ENCODE results near the gene SEMA6A. TPM values are rescaled to one million over a fixed set of nuclear protein-coding genes. Genes with fewer than 3 reads are reported as not detected.

Gene SEMA6A
- total RNA-seq, 4 donors from 2014 or later = 22.4 to 118 (median 48.7) TPM

DNA sequence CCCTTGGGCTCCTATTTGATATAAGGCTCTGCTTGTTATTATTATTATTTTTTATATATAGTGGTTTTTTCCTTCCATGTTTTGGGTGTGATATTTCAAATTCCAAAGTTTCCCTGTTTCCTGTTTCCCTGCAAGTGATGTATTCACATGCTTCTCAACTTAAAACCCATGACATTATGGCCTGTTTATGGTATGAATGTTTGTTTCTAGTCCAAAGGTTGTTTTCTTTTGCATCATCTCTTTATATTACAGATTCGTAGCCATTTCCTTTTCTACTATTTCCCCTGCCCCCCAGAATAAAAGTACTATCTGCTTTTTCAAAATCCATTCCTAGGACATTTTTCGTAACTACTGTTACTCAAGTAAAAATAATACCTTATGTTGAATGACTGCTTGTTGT lies 7.5 kb downstream of the SEMA6A start:
- H3K9me3 ChIP-seq = no peaks in the 10 kb centered on the region
- no peak for TF ChIP-seq POLR2A (IDR thresholded peaks at IDR 0.05)
- H3K4me1 ChIP-seq = no peaks in the 10 kb centered on the region
- no peak overlapping the region for H3K4me3 ChIP-seq
- no peak overlapping the region for H3K27ac ChIP-seq
- H3K27me3 ChIP-seq = no peaks in the 10 kb centered on the region
- intact Hi-C loops (cut with DNase I; ENCODE audit: low total_unique reads) = no loop called here
- H3K36me3 ChIP-seq = no peaks in the 10 kb centered on the region
- DNase-seq = no peak

DNA sequence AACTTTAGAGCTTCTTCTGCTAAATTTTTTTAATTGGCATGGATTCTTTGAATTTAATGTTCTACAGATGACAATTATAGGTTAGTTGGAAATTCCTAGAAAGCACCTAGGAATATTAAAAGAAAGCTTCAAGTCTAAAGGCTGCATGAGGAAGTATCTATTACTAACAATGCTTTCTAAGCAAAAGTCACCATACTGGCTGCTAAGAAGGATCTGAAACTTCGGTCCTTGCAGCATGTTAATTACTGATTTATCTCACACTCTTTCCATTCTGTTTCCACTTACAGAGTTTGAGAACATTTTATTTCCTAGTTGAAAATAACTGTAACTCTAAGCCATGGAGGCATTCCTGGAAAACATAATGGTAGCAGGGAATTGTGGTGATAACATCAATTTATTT lies 8.4 kb downstream of the SEMA6A start:
- Histone ChIP-seq H3K4me3 (no peak overlapping the region), H3K36me3 (no peaks in the 10 kb centered on the region), H3K27me3 (no peaks in the 10 kb centered on the region), H3K9me3 (no peaks in the 10 kb centered on the region), H3K27ac (no peak overlapping the region), H3K4me1 (no peaks in the 10 kb centered on the region)
- intact Hi-C loops (cut with DNase I; ENCODE audit: low total_unique reads) = no loop called here
- TF ChIP-seq POLR2A (IDR thresholded peaks at IDR 0.05) = no peak
- TF ChIP-seq, protein P1, sequence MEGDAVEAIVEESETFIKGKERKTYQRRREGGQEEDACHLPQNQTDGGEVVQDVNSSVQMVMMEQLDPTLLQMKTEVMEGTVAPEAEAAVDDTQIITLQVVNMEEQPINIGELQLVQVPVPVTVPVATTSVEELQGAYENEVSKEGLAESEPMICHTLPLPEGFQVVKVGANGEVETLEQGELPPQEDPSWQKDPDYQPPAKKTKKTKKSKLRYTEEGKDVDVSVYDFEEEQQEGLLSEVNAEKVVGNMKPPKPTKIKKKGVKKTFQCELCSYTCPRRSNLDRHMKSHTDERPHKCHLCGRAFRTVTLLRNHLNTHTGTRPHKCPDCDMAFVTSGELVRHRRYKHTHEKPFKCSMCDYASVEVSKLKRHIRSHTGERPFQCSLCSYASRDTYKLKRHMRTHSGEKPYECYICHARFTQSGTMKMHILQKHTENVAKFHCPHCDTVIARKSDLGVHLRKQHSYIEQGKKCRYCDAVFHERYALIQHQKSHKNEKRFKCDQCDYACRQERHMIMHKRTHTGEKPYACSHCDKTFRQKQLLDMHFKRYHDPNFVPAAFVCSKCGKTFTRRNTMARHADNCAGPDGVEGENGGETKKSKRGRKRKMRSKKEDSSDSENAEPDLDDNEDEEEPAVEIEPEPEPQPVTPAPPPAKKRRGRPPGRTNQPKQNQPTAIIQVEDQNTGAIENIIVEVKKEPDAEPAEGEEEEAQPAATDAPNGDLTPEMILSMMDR (IDR thresholded peaks at IDR 0.05) = no peak
- no peak for DNase-seq

DNA sequence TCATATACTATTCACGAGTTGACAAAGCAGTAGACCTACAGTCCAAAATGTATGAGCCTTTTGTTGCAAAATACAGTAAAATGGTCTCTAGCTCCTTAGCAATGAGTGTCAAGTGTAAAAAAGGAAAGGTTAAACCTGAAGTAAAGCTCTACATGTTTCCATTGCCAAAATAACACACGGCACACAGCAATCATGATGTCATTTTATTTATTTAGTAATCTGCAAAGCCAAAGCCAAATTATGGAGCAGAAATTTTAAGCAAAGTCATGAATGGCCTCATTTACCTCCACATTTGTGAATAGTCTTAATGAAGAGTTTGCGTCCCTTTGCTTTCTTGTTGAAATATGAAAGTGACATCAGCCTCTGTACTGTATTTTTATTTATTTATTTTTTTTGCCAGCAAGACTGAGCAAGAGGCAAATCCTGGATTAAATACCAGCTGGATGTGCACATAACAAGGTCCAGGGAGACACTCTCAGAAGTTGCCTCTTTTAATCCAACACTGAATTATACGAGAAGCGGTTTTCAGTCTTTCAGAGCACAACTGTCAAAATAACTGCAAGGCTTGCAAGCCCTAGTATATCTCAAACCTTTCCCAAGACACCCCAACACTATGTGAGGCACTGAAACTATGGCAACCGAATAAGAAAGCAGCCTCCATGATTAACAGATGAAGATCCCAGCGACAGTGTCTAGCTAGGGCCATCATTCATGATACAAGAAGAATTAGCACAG lies 9.7 kb downstream of the SEMA6A start:
- no peaks in the 10 kb centered on the region for H3K27me3 ChIP-seq
- H3K4me3 ChIP-seq = no peak overlapping the region
- no peak overlapping the region for H3K27ac ChIP-seq
- H3K4me1 ChIP-seq = no peaks in the 10 kb centered on the region
- intact Hi-C loops (cut with DNase I; ENCODE audit: low total_unique reads) = no loop called here
- H3K36me3 ChIP-seq = no peaks in the 10 kb centered on the region
- no peak for TF ChIP-seq POLR2A (IDR thresholded peaks at IDR 0.05)
- TF ChIP-seq, protein P1 (IDR thresholded peaks at IDR 0.05) = no peak
- no peaks in the 10 kb centered on the region for H3K9me3 ChIP-seq
- no peak for DNase-seq

DNA sequence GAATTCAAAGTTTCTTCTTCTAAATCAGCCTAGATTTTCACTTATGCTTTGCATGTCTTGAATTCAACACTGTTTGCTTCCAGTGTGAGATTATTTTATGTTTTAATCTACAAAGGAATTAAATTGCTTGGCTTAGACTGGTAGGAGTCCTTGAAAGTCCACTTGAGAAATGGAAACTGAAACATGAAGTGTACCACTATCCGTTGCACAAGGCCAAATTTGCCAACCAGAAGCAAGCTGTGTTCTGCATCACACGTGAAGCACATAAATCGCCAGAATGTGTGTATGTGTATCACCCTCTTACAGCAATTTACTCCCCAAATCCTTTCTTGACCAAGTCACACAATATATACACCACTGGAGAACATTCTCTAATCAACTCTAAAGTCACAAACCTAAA lies 10.3 kb downstream of the SEMA6A start:
- H3K27ac ChIP-seq = no peak overlapping the region
- no peaks in the 10 kb centered on the region for H3K4me1 ChIP-seq
- H3K9me3 ChIP-seq = no peaks in the 10 kb centered on the region
- no peak for DNase-seq
- no peak overlapping the region for H3K4me3 ChIP-seq
- intact Hi-C loops (cut with DNase I; ENCODE audit: low total_unique reads) = no loop called here
- H3K36me3 ChIP-seq = no peaks in the 10 kb centered on the region
- TF ChIP-seq, protein P1 (IDR thresholded peaks at IDR 0.05) = no peak
- TF ChIP-seq POLR2A (IDR thresholded peaks at IDR 0.05) = no peak
- H3K27me3 ChIP-seq = no peaks in the 10 kb centered on the region

DNA sequence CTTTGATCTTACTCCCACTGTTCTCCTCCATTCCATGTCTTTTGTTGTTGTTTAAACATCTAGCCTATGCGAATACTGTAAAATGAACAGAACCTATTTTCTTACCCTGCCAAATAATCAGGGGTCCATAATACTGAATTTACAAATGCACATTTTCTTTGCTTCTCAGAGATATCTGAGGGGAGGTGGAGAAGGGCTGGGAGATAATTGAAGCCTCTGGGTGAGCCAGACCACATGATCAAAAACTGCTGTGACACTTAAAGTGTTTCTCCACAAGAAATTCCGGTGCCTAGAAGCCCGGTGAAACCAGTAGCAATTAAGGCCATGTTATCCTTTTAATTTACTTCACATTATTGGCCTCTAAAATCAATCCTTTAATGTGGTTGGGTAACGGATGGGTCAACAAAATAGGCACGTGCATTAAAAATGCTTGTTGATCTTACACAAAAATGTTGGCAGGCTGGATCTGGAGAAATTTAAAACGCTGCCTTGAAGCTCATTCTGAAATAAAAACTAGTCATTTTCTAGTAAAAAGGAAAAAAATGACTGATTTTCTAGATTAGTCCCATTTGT lies 10.8 kb downstream of the SEMA6A start:
- TF ChIP-seq, protein P1 (IDR thresholded peaks at IDR 0.05) = no peak
- no peak for TF ChIP-seq POLR2A (IDR thresholded peaks at IDR 0.05)
- Histone ChIP-seq H3K9me3 (no peaks in the 10 kb centered on the region), H3K27ac (no peak overlapping the region), H3K4me1 (no peaks in the 10 kb centered on the region), H3K36me3 (no peaks in the 10 kb centered on the region), H3K27me3 (no peaks in the 10 kb centered on the region), H3K4me3 (no peak overlapping the region)
- intact Hi-C loops (cut with DNase I; ENCODE audit: low total_unique reads) = no loop called here
- DNase-seq = no peak
